BJ (cell line): ENCODE data around the gene PRDM4. TPM values are rescaled to one million over a fixed set of nuclear protein-coding genes. Genes with fewer than 3 reads are reported as not detected.

Experiments
- CTCF ChIA-PET: fragments of 350-600 bp; formaldehyde crosslinking; extraction: SDS; loops from one replicate; lab custom pipeline; 2021; ENCODE audit warnings: antibody characterized with exemption, inconsistent platforms; lab: Yijun Ruan, JAX
- POLR2A ChIA-PET: fragments of 300-600 bp; sonication (Branson Sonifier 250); formaldehyde crosslinking; extraction: SDS; loops from one replicate; lab custom pipeline; 2021; ENCODE audit warnings: antibody characterized with exemption; lab: Charles Lee
- DNase-seq: peaks from one replicate; pipeline ENCODE4 v3.0.0-alpha.2; 2011; ENCODE audit warnings: low read depth
- H3K27me3 ChIP-seq: 2 replicates; pipeline ENCODE4 v1.6.0; 2011; ENCODE audit warnings: low read length; ENCODE audit not compliant: control insufficient read depth, insufficient read depth
- H3K36me3 ChIP-seq: 2 replicates; pipeline ENCODE4 v1.5.1; 2011; ENCODE audit warnings: low read length; ENCODE audit not compliant: control insufficient read depth, insufficient read depth
- H3K4me3 ChIP-seq: 2 replicates; pipeline ENCODE4 v1.5.1; 2011; ENCODE audit warnings: low read depth, mild to moderate bottlenecking, control low read depth, low read length
- polyA plus RNA-seq: library from polyadenylated mRNA; depleted of rRNA; stranded (reverse); fragments of >200 nt; gene quantifications from 2 replicates; pipeline ENCODE4 v1.2.3, GENCODE V29; 2011
- TF ChIP-seq, protein P1 (sequence below): IDR thresholded peaks from 2 replicates; pipeline ENCODE4 v1.5.1; 2011; ENCODE audit warnings: low read depth, mild to moderate bottlenecking, control low read depth, inconsistent platforms, low read length, moderate library complexity; ENCODE audit not compliant: insufficient read depth

The PRDM4 gene
- polyA plus RNA-seq, 1 experiment, result 21.6 TPM

DNA sequence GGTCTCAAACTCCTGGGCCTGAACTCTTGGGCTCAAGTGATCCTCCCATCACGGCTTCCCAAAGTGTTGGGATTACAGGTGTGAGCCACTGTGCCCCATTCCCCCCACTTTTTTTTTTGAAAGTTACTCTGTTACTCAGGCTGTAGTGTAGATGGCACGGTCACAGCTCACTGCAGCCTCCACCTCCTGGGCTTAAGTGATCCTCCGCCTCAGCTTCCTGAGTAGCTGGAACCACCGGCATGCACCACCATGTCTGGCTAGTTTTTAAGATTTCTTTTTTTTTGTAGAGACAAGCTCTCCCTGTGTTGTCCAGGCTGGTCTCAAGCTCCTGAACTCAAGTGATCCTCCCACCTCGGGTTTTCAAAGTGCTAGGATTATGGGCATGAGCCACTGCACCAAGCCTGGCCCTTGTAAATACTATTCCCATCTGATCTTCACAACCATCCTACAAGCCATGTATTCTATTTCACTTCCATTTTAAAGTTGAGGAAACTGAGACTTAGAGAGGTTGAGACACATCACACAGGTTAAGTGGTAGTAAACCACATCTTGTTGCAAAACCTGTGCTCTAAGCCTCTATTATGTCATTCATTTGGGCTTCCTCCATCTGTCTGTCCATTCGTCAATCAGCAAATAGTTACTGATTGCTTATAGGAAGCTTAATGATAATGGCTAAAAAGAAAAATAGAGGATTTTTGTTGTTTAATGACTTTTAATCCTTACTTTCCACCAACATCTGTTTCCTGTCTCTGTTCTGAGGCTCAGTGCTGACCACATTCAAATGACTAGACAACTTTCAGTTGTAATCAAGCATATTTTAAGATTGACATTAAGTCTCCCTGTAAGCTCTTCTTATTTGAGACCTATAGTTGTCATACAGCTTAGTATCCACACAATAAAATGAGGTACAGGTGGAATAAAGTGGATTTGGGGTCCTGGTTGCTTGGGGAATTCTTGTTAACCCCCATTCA is 22.8 kb upstream of the PRDM4 start:
- DNase-seq, result no peak
- TF ChIP-seq, protein P1, sequence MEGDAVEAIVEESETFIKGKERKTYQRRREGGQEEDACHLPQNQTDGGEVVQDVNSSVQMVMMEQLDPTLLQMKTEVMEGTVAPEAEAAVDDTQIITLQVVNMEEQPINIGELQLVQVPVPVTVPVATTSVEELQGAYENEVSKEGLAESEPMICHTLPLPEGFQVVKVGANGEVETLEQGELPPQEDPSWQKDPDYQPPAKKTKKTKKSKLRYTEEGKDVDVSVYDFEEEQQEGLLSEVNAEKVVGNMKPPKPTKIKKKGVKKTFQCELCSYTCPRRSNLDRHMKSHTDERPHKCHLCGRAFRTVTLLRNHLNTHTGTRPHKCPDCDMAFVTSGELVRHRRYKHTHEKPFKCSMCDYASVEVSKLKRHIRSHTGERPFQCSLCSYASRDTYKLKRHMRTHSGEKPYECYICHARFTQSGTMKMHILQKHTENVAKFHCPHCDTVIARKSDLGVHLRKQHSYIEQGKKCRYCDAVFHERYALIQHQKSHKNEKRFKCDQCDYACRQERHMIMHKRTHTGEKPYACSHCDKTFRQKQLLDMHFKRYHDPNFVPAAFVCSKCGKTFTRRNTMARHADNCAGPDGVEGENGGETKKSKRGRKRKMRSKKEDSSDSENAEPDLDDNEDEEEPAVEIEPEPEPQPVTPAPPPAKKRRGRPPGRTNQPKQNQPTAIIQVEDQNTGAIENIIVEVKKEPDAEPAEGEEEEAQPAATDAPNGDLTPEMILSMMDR, result no peak
- CTCF ChIA-PET, result interaction anchor here (0.6 kb wide), 1 partner anchor 46 kb away, joined by 4 read pairs; no protein-coding TSS in a partner anchor
- H3K36me3 ChIP-seq, result no peaks in the 10 kb centered on the region
- POLR2A ChIA-PET, result no interaction called here
- no peaks in the 10 kb centered on the region for H3K27me3 ChIP-seq
- H3K4me3 ChIP-seq, result no peak overlapping the region

DNA sequence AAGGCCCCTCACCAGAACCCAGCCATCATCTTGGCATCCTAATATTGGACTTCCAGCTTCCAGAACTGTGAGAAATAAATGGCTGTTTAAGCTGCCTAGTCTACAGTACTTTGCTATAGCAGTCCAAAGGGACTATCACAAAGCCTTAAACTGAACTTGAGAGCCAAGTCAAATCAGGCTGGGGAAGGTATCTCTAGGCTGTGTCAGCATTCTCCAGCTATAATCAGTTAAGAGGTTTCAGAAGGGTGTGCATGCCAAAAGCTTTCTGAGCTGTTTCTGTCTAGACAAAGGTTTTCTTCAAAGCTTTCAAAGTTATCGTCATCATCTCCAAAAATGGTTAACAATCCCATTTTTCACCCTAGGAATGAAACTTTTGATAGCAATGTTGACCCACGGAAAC is 21.1 kb upstream of the PRDM4 start:
- POLR2A ChIA-PET, result no interaction called here
- no peaks in the 10 kb centered on the region for H3K36me3 ChIP-seq
- DNase-seq, result no peak
- TF ChIP-seq, protein P1, result no peak
- CTCF ChIA-PET, result no interaction called here
- H3K4me3 ChIP-seq, result no peak overlapping the region
- H3K27me3 ChIP-seq, result no peaks in the 10 kb centered on the region; the same call in 1 of the 2 replicates

DNA sequence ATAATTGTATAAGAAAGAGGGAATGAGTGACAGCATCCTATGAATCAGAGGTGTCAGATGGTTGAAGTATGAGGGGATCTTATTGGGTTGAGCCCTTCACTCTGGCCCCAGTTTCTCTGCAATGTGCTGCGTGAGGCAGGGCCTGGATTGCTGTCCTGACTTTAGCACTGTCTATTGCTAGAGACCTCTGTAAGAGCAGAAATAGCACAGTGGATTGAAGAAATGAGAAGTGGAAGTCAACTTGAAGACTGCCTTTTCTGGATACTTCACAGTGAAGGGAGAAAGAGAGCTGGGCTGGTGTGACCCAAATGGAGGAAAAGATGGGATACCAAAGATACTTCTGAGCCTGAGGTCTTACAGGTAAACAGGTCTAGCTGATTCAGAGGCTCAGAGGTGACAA is 19.4 kb upstream of the PRDM4 start:
- ChIA-PET CTCF (no interaction called here), POLR2A (no interaction called here)
- TF ChIP-seq, protein P1, result no peak
- Histone ChIP-seq H3K36me3 (no peaks in the 10 kb centered on the region), H3K4me3 (no peak overlapping the region), H3K27me3 (peaks cover 2% of the 10 kb centered on the region; the same call in 1 of the 2 replicates)
- DNase-seq, result no peak

DNA sequence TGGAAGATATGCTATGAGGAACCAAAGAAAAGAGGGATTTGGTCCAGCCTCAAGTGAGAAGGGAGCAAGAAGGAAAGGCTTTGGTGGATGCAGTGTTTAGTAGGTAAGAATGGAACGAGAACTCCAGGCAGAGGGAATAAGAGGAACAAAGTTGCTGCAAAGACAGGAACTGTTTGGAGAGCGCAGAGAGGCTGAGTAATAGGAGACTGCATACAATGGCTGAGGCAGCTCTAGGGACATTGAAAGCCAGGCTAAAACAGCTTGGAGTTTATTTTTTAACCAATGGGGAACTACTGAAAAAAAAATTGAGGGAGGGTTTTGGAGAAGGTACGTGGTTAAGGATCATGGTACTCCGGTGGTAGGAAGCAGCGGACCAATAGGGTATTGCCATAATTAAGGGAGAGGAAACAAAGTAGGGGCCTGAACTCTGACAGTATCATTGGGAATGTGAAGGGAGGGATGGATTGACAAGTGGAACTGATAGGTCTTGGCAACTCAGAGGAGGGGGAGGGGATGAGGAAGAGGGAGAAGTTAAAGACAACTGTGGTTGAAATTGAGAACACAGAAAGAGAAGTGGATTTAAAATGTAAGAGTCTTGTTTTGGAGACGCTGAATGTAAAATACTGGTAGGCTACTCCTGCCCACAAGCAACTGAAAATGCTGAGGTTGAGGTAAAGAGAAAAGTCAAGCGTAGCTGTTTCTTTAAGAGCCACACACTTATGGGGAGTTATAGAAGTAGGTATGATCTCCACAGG is 18.3 kb upstream of the PRDM4 start:
- Histone ChIP-seq H3K36me3 (no peaks in the 10 kb centered on the region), H3K4me3 (no peak overlapping the region), H3K27me3 (peaks cover 11% of the 10 kb centered on the region)
- TF ChIP-seq, protein P1, result no peak
- no peak for DNase-seq
- CTCF ChIA-PET, result no interaction called here
- POLR2A ChIA-PET, result no interaction called here
